Body of pancreas (tissue), 4 donors: Measurements from ENCODE around the gene DEFB128.

Source experiments
- CTCF ChIP-seq, 7 experiments: fragments of 450-650 bp in 4 of 7; fragments of 200-600 bp in 3 of 7; sonication (generic) in 3 of 7; IDR thresholded peaks; one replicate each; pipeline ENCODE4 v1.5.1; 2016 to 2019; ENCODE audit warnings: antibody characterized with exemption in 7 of 7
- POLR2A ChIP-seq, 3 donors: fragments of 450-650 bp; IDR thresholded peaks; one replicate each; pipeline ENCODE4 v1.6.1; 2016; ENCODE audit warnings: antibody characterized with exemption in 3 of 3, mild to moderate bottlenecking in 2 of 3

DNA sequence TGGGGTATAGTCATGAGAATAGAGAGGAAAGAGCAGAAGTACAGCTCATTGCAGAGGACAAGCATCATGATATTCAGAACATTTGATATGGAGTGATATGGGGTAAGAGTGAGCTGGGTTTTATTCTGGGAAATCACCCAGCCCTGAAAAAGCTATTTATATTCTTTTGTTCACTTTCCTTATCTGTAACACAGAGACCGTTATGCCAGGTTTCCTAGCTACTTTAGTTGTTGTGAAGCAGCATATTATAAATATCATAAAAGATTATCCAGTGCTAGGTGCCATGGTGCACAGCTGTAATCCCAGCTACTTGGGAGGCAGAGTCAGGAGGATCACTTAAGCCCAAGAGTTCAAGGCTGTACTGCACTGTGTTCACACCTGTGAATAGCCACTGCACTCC is 27.8 kb upstream of the DEFB128 start:
- TF ChIP-seq POLR2A (IDR thresholded peaks at IDR 0.05) (no peak), CTCF (IDR thresholded peaks at IDR 0.05) (no peak)
